Stimulated activated memory B cell treated with anti-CD40 and anti-IgM and Interleukin-4, amounts not matched to agents 10 μg/mL and 1 μg/mL and 100 μg/mL, for 72 hours (primary cell): Measurements from ENCODE around the gene TPCN2.
"Not testable (repeated sequence)": the region's sequence is repeated elsewhere in the genome, so short reads cannot be mapped to it uniquely, and the experiment has no call there.

Source experiments
- ATAC-seq: fragments of 150-1000 bp; cut with Tn5 transposase; 2 replicates; pipeline ENCODE4 v1.10.0; 2021
- H3K27ac Mint-ChIP-seq: one replicate; pipeline ENCODE4 v1.8.0; 2022; ENCODE audit warnings: mild to moderate bottlenecking, mixed read lengths
- H3K27me3 Mint-ChIP-seq: one replicate; pipeline ENCODE4 v1.8.0; 2022; ENCODE audit warnings: mixed read lengths
- H3K36me3 Mint-ChIP-seq: one replicate; pipeline ENCODE4 v1.8.0; 2022; ENCODE audit warnings: mixed read lengths
- H3K4me1 Mint-ChIP-seq: one replicate; pipeline ENCODE4 v1.8.0; 2022; ENCODE audit warnings: mixed read lengths
- H3K4me3 Mint-ChIP-seq: one replicate; pipeline ENCODE4 v1.8.0; 2022; ENCODE audit warnings: mild to moderate bottlenecking, moderate library complexity, mixed read lengths
- H3K9me3 Mint-ChIP-seq: one replicate; pipeline ENCODE4 v1.8.0; 2022; ENCODE audit warnings: mixed read lengths

Gene TPCN2

GRCh38 chr11:69048694-69049489 lies at the start of gene TPCN2:
Gene TPCN2, plus strand, starts transcription at chr11:69048932. Its CDS starts 66 bp downstream, at chr11:69048998.
- Mint-ChIP-seq H3K27me3 (peaks cover 7% of the 10 kb centered on the region), H3K4me3 (peak within 1 kb of the TSS; percentile 90), H3K27ac (peak within 1 kb of the TSS; percentile 86), H3K9me3 (no peaks in the 10 kb centered on the region), H3K4me1 (peaks cover 61% of the 10 kb centered on the region), H3K36me3 (peaks cover 11% of the 10 kb centered on the region)
- peak; percentile 96 for ATAC-seq

- Mint-ChIP-seq H3K27ac (no peak overlapping the region), H3K4me1 (no peaks in the 10 kb centered on the region), H3K9me3 (no peaks in the 10 kb centered on the region), H3K36me3 (no peaks in the 10 kb centered on the region), H3K4me3 (no peak overlapping the region), H3K27me3 (peaks cover 90% of the 10 kb centered on the region)
- no peak for ATAC-seq
Observed at GRCh38 chr11:68999093-68999747, 49.5 kb upstream of the TPCN2 start.

- H3K4me1 Mint-ChIP-seq, ATAC-seq, H3K4me3 Mint-ChIP-seq, H3K9me3 Mint-ChIP-seq, H3K27ac Mint-ChIP-seq, H3K36me3 Mint-ChIP-seq: not testable (repeated sequence)
- peaks cover 90% of the 10 kb centered on the region for H3K27me3 Mint-ChIP-seq
Observed at GRCh38 chr11:68999748-69000355, 48.9 kb upstream of the TPCN2 start.

GRCh38 chr11:69000391-69000790 lies 48.3 kb upstream of the TPCN2 start:
- H3K4me3 Mint-ChIP-seq = no peak overlapping the region
- peaks cover 90% of the 10 kb centered on the region for H3K27me3 Mint-ChIP-seq
- no peak for ATAC-seq
- H3K27ac Mint-ChIP-seq = no peak overlapping the region
- H3K9me3 Mint-ChIP-seq = no peaks in the 10 kb centered on the region
- no peaks in the 10 kb centered on the region for H3K4me1 Mint-ChIP-seq
- H3K36me3 Mint-ChIP-seq = no peaks in the 10 kb centered on the region

- ATAC-seq = no peak
- Mint-ChIP-seq H3K4me1 (no peaks in the 10 kb centered on the region), H3K27ac (no peak overlapping the region), H3K27me3 (peaks cover 90% of the 10 kb centered on the region), H3K4me3 (no peak overlapping the region), H3K36me3 (no peaks in the 10 kb centered on the region), H3K9me3 (no peaks in the 10 kb centered on the region)
Observed at GRCh38 chr11:69000831-69001242, 47.9 kb upstream of the TPCN2 start.

- no peak overlapping the region for H3K27ac Mint-ChIP-seq
- H3K9me3 Mint-ChIP-seq = no peaks in the 10 kb centered on the region
- H3K27me3 Mint-ChIP-seq = peaks cover 90% of the 10 kb centered on the region
- no peak for ATAC-seq
- no peak overlapping the region for H3K4me3 Mint-ChIP-seq
- H3K4me1 Mint-ChIP-seq = no peaks in the 10 kb centered on the region
- no peaks in the 10 kb centered on the region for H3K36me3 Mint-ChIP-seq
Observed at GRCh38 chr11:69001243-69002081, 47.3 kb upstream of the TPCN2 start.

- ATAC-seq = no peak
- Mint-ChIP-seq H3K27me3 (peaks cover 83% of the 10 kb centered on the region), H3K4me3 (no peak overlapping the region), H3K36me3 (no peaks in the 10 kb centered on the region), H3K27ac (no peak overlapping the region), H3K4me1 (no peaks in the 10 kb centered on the region), H3K9me3 (no peaks in the 10 kb centered on the region)
Observed at GRCh38 chr11:69002110-69002569, 46.6 kb upstream of the TPCN2 start.

- Mint-ChIP-seq H3K9me3 (no peaks in the 10 kb centered on the region), H3K4me3 (no peak overlapping the region), H3K4me1 (no peaks in the 10 kb centered on the region), H3K36me3 (no peaks in the 10 kb centered on the region), H3K27ac (no peak overlapping the region), H3K27me3 (peaks cover 83% of the 10 kb centered on the region)
- no peak for ATAC-seq
Observed at GRCh38 chr11:69002570-69003231, 46.0 kb upstream of the TPCN2 start.

GRCh38 chr11:69003301-69003865 lies 45.3 kb upstream of the TPCN2 start:
- Mint-ChIP-seq H3K9me3 (no peaks in the 10 kb centered on the region), H3K27me3 (peaks cover 85% of the 10 kb centered on the region), H3K27ac (no peak overlapping the region), H3K4me3 (no peak overlapping the region), H3K4me1 (no peaks in the 10 kb centered on the region), H3K36me3 (no peaks in the 10 kb centered on the region)
- ATAC-seq = no peak

GRCh38 chr11:69003866-69004367 lies 44.8 kb upstream of the TPCN2 start:
- Mint-ChIP-seq H3K9me3 (no peaks in the 10 kb centered on the region), H3K4me1 (no peaks in the 10 kb centered on the region), H3K27ac (no peak overlapping the region), H3K4me3 (no peak overlapping the region), H3K27me3 (peaks cover 85% of the 10 kb centered on the region), H3K36me3 (no peaks in the 10 kb centered on the region)
- no peak for ATAC-seq

- no peaks in the 10 kb centered on the region for H3K4me1 Mint-ChIP-seq
- no peaks in the 10 kb centered on the region for H3K36me3 Mint-ChIP-seq
- no peak for ATAC-seq
- H3K27me3 Mint-ChIP-seq = peaks cover 85% of the 10 kb centered on the region
- no peaks in the 10 kb centered on the region for H3K9me3 Mint-ChIP-seq
- H3K4me3 Mint-ChIP-seq = no peak overlapping the region
- H3K27ac Mint-ChIP-seq = no peak overlapping the region
Observed at GRCh38 chr11:69004411-69005182, 44.1 kb upstream of the TPCN2 start.

- Mint-ChIP-seq H3K27me3 (peaks cover 85% of the 10 kb centered on the region), H3K36me3 (no peaks in the 10 kb centered on the region), H3K4me3 (no peak overlapping the region), H3K27ac (no peak overlapping the region), H3K4me1 (no peaks in the 10 kb centered on the region), H3K9me3 (no peaks in the 10 kb centered on the region)
- no peak for ATAC-seq
Observed at GRCh38 chr11:69005183-69005630, 43.5 kb upstream of the TPCN2 start.

- peaks cover 88% of the 10 kb centered on the region for H3K27me3 Mint-ChIP-seq
- H3K4me1 Mint-ChIP-seq = no peaks in the 10 kb centered on the region
- no peak overlapping the region for H3K4me3 Mint-ChIP-seq
- ATAC-seq = no peak
- no peak overlapping the region for H3K27ac Mint-ChIP-seq
- no peaks in the 10 kb centered on the region for H3K36me3 Mint-ChIP-seq
- H3K9me3 Mint-ChIP-seq = no peaks in the 10 kb centered on the region
Observed at GRCh38 chr11:69005631-69006368, 42.9 kb upstream of the TPCN2 start.
